ENCODE results near the gene SERPINB11.

DNA sequence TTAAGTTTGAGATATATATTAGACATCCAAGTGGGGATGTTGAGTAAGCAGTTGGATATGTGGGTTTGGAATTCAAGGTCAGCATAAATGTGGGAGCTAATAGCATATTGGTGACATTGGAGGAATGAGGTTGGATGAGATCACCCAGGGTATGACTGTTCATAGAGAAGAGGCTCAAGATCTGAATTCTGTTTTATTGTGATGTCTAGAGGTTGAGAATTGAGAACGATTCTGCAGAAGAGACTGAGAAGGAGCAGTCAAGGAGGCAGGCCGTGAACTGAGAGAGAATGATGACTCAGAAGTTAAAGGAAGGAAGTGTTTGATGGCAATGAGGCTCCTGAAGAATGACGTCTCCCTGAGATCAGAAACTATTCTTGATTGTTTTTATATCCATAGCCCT lies 5.9 kb downstream of the SERPINB11 start:
- TF ChIP-seq, protein P1, sequence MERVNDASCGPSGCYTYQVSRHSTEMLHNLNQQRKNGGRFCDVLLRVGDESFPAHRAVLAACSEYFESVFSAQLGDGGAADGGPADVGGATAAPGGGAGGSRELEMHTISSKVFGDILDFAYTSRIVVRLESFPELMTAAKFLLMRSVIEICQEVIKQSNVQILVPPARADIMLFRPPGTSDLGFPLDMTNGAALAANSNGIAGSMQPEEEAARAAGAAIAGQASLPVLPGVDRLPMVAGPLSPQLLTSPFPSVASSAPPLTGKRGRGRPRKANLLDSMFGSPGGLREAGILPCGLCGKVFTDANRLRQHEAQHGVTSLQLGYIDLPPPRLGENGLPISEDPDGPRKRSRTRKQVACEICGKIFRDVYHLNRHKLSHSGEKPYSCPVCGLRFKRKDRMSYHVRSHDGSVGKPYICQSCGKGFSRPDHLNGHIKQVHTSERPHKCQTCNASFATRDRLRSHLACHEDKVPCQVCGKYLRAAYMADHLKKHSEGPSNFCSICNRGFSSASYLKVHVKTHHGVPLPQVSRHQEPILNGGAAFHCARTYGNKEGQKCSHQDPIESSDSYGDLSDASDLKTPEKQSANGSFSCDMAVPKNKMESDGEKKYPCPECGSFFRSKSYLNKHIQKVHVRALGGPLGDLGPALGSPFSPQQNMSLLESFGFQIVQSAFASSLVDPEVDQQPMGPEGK (CRISPR knock-in tag; IDR thresholded peaks at IDR 0.05; ENCODE audit: borderline replicate concordance): no peak
- no peak for TF ChIP-seq ARNTL (CRISPR knock-in tag; IDR thresholded peaks at IDR 0.05; ENCODE audit: borderline replicate concordance, low read depth)
- TF ChIP-seq OSR1 (CRISPR knock-in tag; IDR thresholded peaks at IDR 0.05): no peak
- TF ChIP-seq ZFP30 (CRISPR knock-in tag; IDR thresholded peaks at IDR 0.05): no peak
- no peak for TF ChIP-seq RARB (CRISPR knock-in tag; IDR thresholded peaks at IDR 0.05)
- no peak for TF ChIP-seq ZNF565 (CRISPR knock-in tag; conservative IDR thresholded peaks at IDR 0.05; ENCODE audit: low read depth)
- TF ChIP-seq CSDC2 (CRISPR knock-in tag; IDR thresholded peaks at IDR 0.05): no peak
- no peak for TF ChIP-seq ZNF70 (CRISPR knock-in tag; IDR thresholded peaks at IDR 0.05)
- no peak for TF ChIP-seq ESRRG (CRISPR knock-in tag; IDR thresholded peaks at IDR 0.05)
- no peak for TF ChIP-seq TOX (CRISPR knock-in tag; IDR thresholded peaks at IDR 0.05; ENCODE audit: borderline replicate concordance)
- no peak for TF ChIP-seq ZFP3 (CRISPR knock-in tag; IDR thresholded peaks at IDR 0.05)

Data from SK-N-SH treated with all-trans-retinoic acid at 6 μM for 48 hours (cell line).